Skin epidermis (tissue), 12 donors: ENCODE measurements around the gene RGCC.
"Not testable (repeated sequence)": the region's sequence is repeated elsewhere in the genome, so short reads cannot be mapped to it uniquely, and the experiment has no call there.

Experiments used
- H3K27ac ChIP-seq, 21 experiments: fragments of 200-600 bp; sonication (generic) in 11 of 21; one replicate each; pipeline ENCODE4 v1.5.0; 2020; ENCODE audit warnings: mild to moderate bottlenecking in 3 of 21, inconsistent platforms in 2 of 21, moderate library complexity in 2 of 21
- H3K4me3 ChIP-seq, 7 experiments: fragments of 200-600 bp; sonication (generic) in 2 of 7; one replicate each; pipeline ENCODE4 v1.5.0; 2020; ENCODE audit warnings: inconsistent platforms in 2 of 7, mild to moderate bottlenecking in 2 of 7, moderate library complexity in 1 of 7

The RGCC gene

GRCh38 chr13:41470196-41470595 lies 12.8 kb downstream of the RGCC start:
- H3K27ac ChIP-seq, result peak overlapping the region in 3 of 21 experiments; percentile 16 to 42 (median 19)
- no peak overlapping the region for H3K4me3 ChIP-seq

GRCh38 chr13:41471785-41472184 lies 14.4 kb downstream of the RGCC start:
- no peak overlapping the region for H3K27ac ChIP-seq
- no peak overlapping the region for H3K4me3 ChIP-seq

GRCh38 chr13:41487222-41487621 lies 29.9 kb downstream of the RGCC start:
- Histone ChIP-seq H3K27ac (no peak overlapping the region), H3K4me3 (no peak overlapping the region)

- peak overlapping the region in 1 of 21 experiments; percentile 61 for H3K27ac ChIP-seq
- no peak overlapping the region for H3K4me3 ChIP-seq
Measured at GRCh38 chr13:41488124-41488523, 30.8 kb downstream of the RGCC start.

GRCh38 chr13:41490371-41491015 lies 33.1 kb downstream of the RGCC start:
- no peak overlapping the region for H3K4me3 ChIP-seq
- H3K27ac ChIP-seq, result no peak overlapping the region

GRCh38 chr13:41491436-41491835 lies 34.1 kb downstream of the RGCC start:
- Histone ChIP-seq H3K4me3 (no peak overlapping the region), H3K27ac (peak overlapping the region in 5 of 21 experiments; percentile 81 to 96 (median 86))

- Histone ChIP-seq H3K4me3 (no peak overlapping the region), H3K27ac (peak overlapping the region in 18 of 21 experiments; percentile 23 to 96 (median 70))
Measured at GRCh38 chr13:41492432-41493260, 35.3 kb downstream of the RGCC start.

- H3K4me3 ChIP-seq, result no peak overlapping the region
- peak overlapping the region in 6 of 21 experiments; percentile 6 to 96 (median 42) for H3K27ac ChIP-seq
Measured at GRCh38 chr13:41494202-41494601, 36.9 kb downstream of the RGCC start.

GRCh38 chr13:41495044-41495443 lies 37.7 kb downstream of the RGCC start:
- H3K27ac ChIP-seq, result peak overlapping the region in 1 of 21 experiments; percentile 19
- no peak overlapping the region for H3K4me3 ChIP-seq

- no peak overlapping the region for H3K4me3 ChIP-seq
Measured at GRCh38 chr13:41496420-41497234, 39.3 kb downstream of the RGCC start.

GRCh38 chr13:41497436-41497835 lies 40.1 kb downstream of the RGCC start:
- Histone ChIP-seq H3K27ac (no peak overlapping the region), H3K4me3 (no peak overlapping the region)

More at GRCh38 chr13:41496420-41497234, 39.3 kb downstream of the RGCC start:
- H3K27ac ChIP-seq, result no peak overlapping the region

- Histone ChIP-seq H3K4me3 (no peak overlapping the region), H3K27ac (no peak overlapping the region)
Measured at GRCh38 chr13:41499452-41499851, 42.1 kb downstream of the RGCC start.

- H3K4me3 ChIP-seq, result no peak overlapping the region
- H3K27ac ChIP-seq, result peak overlapping the region in 5 of 21 experiments; percentile 0 to 36 (median 28)
Measured at GRCh38 chr13:41500511-41500910, 43.2 kb downstream of the RGCC start.

- Histone ChIP-seq H3K27ac (peak overlapping the region in 4 of 21 experiments; percentile 18 to 44 (median 34)), H3K4me3 (no peak overlapping the region)
Measured at GRCh38 chr13:41501281-41501680, 43.9 kb downstream of the RGCC start.

GRCh38 chr13:41502031-41502430 lies 44.7 kb downstream of the RGCC start:
- no peak overlapping the region for H3K4me3 ChIP-seq
- H3K27ac ChIP-seq, result peak overlapping the region in 1 of 21 experiments; percentile 18

GRCh38 chr13:41502673-41503072 lies 45.3 kb downstream of the RGCC start:
- H3K27ac ChIP-seq, result no peak overlapping the region

GRCh38 chr13:41503356-41503755 lies 46.0 kb downstream of the RGCC start:
- Histone ChIP-seq H3K4me3 (no peak overlapping the region), H3K27ac (no peak overlapping the region)

More at GRCh38 chr13:41502673-41503072, 45.3 kb downstream of the RGCC start:
- H3K4me3 ChIP-seq, result no peak overlapping the region

GRCh38 chr13:41504657-41505056 lies 47.3 kb downstream of the RGCC start:
- H3K27ac ChIP-seq, result peak overlapping the region in 2 of 21 experiments; percentile 10 to 47
- not testable (repeated sequence) for H3K4me3 ChIP-seq

GRCh38 chr13:41505209-41505835 lies 48.0 kb downstream of the RGCC start:
- H3K4me3 ChIP-seq, result no peak overlapping the region
- peak overlapping the region in 3 of 21 experiments; percentile 10 to 47 (median 12) for H3K27ac ChIP-seq
